ENCODE data around the gene ZNF37A. TPM values are rescaled to one million over a fixed set of nuclear protein-coding genes. Genes with fewer than 3 reads are reported as not detected.

The ZNF37A gene
- total RNA-seq, 1 experiment from 2014 or later: 18.5 TPM

DNA sequence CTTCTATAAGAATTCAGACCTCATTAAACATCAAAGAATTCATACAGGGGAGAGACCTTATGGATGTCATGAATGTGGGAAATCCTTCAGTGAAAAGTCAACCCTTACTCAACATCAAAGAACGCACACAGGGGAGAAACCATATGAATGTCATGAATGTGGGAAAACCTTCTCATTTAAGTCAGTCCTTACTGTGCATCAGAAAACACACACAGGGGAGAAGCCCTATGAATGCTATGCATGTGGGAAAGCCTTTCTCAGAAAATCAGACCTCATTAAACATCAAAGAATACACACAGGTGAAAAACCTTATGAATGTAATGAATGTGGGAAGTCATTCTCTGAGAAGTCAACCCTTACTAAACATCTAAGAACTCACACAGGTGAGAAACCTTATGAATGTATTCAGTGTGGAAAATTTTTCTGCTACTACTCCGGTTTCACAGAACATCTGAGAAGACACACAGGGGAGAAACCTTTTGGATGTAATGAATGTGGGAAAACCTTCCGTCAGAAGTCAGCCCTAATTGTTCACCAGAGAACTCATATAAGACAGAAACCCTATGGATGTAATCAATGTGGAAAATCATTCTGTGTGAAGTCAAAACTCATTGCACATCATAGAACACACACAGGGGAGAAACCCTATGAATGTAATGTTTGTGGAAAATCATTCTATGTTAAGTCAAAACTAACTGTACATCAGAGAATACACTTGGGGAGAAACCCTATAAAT is 24.1 kb downstream of the ZNF37A start:
- H3K9me3 ChIP-seq (ENCODE audit: control insufficient read depth in 1 of 2, insufficient read depth in 1 of 2, low read depth in 1 of 2, low read length in 2 of 2): peaks cover 31 to 77% of the 10 kb centered on the region in 2 experiments
- BruUV-seq (replicated peaks): TSS peak; percentile 1
- H3K79me2 ChIP-seq (ENCODE audit: insufficient read depth, low read length): no peaks in the 10 kb centered on the region

GRCh38 chr10:38119038-38119437 is 24.9 kb downstream of the ZNF37A start:
- Histone ChIP-seq H3K27me3 (ENCODE audit: insufficient read depth, low read length) (no peaks in the 10 kb centered on the region), H3K9ac (ENCODE audit: low read length) (no peak overlapping the region), H3K4me2 (ENCODE audit: low read length) (no peak overlapping the region), H3K27ac (ENCODE audit: low read depth, low read length) (no peak overlapping the region), H3K36me3 (ENCODE audit: control insufficient read depth in 1 of 2, insufficient read depth in 2 of 2, low read length in 2 of 2) (peaks cover 18 to 47% of the 10 kb centered on the region in 2 experiments), H4K20me1 (ENCODE audit: insufficient read depth) (no peaks in the 10 kb centered on the region), H3K9me3 (ENCODE audit: control insufficient read depth in 1 of 2, insufficient read depth in 1 of 2, low read depth in 1 of 2, low read length in 2 of 2) (peaks cover 35 to 71% of the 10 kb centered on the region in 2 experiments), H3K9me2 (ENCODE audit: insufficient read depth) (no peaks in the 10 kb centered on the region), H3K4me3 (replicated peaks in 1 of 2; ENCODE audit: low read depth in 1 of 2, low read length in 2 of 2) (no peak overlapping the region), H3K4me1 (ENCODE audit: control insufficient read depth in 1 of 2, insufficient read depth in 2 of 2, low read length in 2 of 2) (no peaks in the 10 kb centered on the region), H2AFZ (ENCODE audit: low read depth, low read length, poor library complexity, severe bottlenecking) (no peak overlapping the region), H3K79me2 (ENCODE audit: insufficient read depth, low read length) (no peaks in the 10 kb centered on the region)
- CTCF ChIA-PET: no interaction called here
- no peak for DNase-seq (ENCODE audit: low read depth, low spot score)
- BruUV-seq (replicated peaks): no TSS peak
- no peak for TF ChIP-seq POLR2AphosphoS5 (IDR thresholded peaks at IDR 0.05; ENCODE audit: low read depth, low read length)
- TF ChIP-seq CBX3 (IDR thresholded peaks at IDR 0.05; ENCODE audit: low read depth): no peak
- TF ChIP-seq, protein P1, sequence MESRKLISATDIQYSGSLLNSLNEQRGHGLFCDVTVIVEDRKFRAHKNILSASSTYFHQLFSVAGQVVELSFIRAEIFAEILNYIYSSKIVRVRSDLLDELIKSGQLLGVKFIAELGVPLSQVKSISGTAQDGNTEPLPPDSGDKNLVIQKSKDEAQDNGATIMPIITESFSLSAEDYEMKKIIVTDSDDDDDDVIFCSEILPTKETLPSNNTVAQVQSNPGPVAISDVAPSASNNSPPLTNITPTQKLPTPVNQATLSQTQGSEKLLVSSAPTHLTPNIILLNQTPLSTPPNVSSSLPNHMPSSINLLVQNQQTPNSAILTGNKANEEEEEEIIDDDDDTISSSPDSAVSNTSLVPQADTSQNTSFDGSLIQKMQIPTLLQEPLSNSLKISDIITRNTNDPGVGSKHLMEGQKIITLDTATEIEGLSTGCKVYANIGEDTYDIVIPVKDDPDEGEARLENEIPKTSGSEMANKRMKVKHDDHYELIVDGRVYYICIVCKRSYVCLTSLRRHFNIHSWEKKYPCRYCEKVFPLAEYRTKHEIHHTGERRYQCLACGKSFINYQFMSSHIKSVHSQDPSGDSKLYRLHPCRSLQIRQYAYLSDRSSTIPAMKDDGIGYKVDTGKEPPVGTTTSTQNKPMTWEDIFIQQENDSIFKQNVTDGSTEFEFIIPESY (IDR thresholded peaks at IDR 0.05; ENCODE audit: extremely low read depth, insufficient replicate concordance, low read length): no peak
- intact Hi-C loops (cut with micrococcal nuclease): no loop called here
- RAD21 ChIA-PET (ENCODE audit: low non-redundant PET in 1 of 2, low total read pairs in 2 of 2, uncharacterized antibody in 2 of 2, unreplicated experiment in 2 of 2): no interaction called here
- ATAC-seq: no peak
- POLR2A ChIA-PET: no interaction called here

More for the DNA sequence above, 24.1 kb downstream of the ZNF37A start:
- no peak overlapping the region for H3K9ac ChIP-seq (ENCODE audit: low read length)
- H3K27ac ChIP-seq (ENCODE audit: low read depth, low read length): no peak overlapping the region
- ChIA-PET POLR2A (no interaction called here), RAD21 (ENCODE audit: low non-redundant PET in 1 of 2, low total read pairs in 2 of 2, uncharacterized antibody in 2 of 2, unreplicated experiment in 2 of 2) (no interaction called here), CTCF (no interaction called here)
- H4K20me1 ChIP-seq (ENCODE audit: insufficient read depth): no peaks in the 10 kb centered on the region
- H3K27me3 ChIP-seq (ENCODE audit: insufficient read depth, low read length): no peaks in the 10 kb centered on the region
- H3K4me3 ChIP-seq (replicated peaks in 1 of 2; ENCODE audit: low read depth in 1 of 2, low read length in 2 of 2): no peak overlapping the region
- ATAC-seq: no peak
- H3K36me3 ChIP-seq (ENCODE audit: control insufficient read depth in 1 of 2, insufficient read depth in 2 of 2, low read length in 2 of 2): peaks cover 18 to 48% of the 10 kb centered on the region in 2 experiments
- H3K9me2 ChIP-seq (ENCODE audit: insufficient read depth): no peaks in the 10 kb centered on the region
- H3K4me1 ChIP-seq (ENCODE audit: control insufficient read depth in 1 of 2, insufficient read depth in 2 of 2, low read length in 2 of 2): no peaks in the 10 kb centered on the region
- no peak overlapping the region for H3K4me2 ChIP-seq (ENCODE audit: low read length)
- intact Hi-C loops (cut with micrococcal nuclease): no loop called here
- no peak overlapping the region for H2AFZ ChIP-seq (ENCODE audit: low read depth, low read length, poor library complexity, severe bottlenecking)
- TF ChIP-seq FOSL1 (IDR thresholded peaks at IDR 0.05; ENCODE audit: low read depth): no peak
- peak; percentile 75 for TF ChIP-seq ZNF274 (IDR thresholded peaks at IDR 0.05; ENCODE audit: low read depth, low read length)
- TF ChIP-seq RAD21 (IDR thresholded peaks at IDR 0.05; ENCODE audit: low read depth): no peak
- TF ChIP-seq CEBPB (IDR thresholded peaks at IDR 0.05; ENCODE audit: low read depth): no peak
- DNase-seq (ENCODE audit: low read depth, low spot score): peak; percentile 13
